Measurements from ENCODE around the gene XYLB. TPM values are rescaled to one million over a fixed set of nuclear protein-coding genes. Genes with fewer than 3 reads are reported as not detected.

Gene XYLB
- total and polyA plus RNA-seq, 2 of the 13 experiments (the other 11 are each of a cell fraction or from before 2014, with no cell fraction given): 25.9 to 30.0 TPM

- peak; percentile 81 for TF ChIP-seq PATZ1 (CRISPR knock-in tag; IDR thresholded peaks at IDR 0.05)
- peak; percentile 99 for TF ChIP-seq HIVEP1 (CRISPR knock-in tag; IDR thresholded peaks at IDR 0.05)
- TF ChIP-seq KLF15 (CRISPR knock-in tag; IDR thresholded peaks at IDR 0.05; ENCODE audit: borderline replicate concordance): no peak
- no peak for TF ChIP-seq SP1 (IDR thresholded peaks at IDR 0.05)
- peak; percentile 59; the same call in 1 of the 2 replicates for TF ChIP-seq SP1 (CRISPR knock-in tag; IDR thresholded peaks at IDR 0.05)
- peak; percentile 65 for TF ChIP-seq ZNF772 (CRISPR knock-in tag; IDR thresholded peaks at IDR 0.05)
- TF ChIP-seq ZBTB20 (CRISPR knock-in tag; IDR thresholded peaks at IDR 0.05; ENCODE audit: borderline replicate concordance, low read depth): peak; percentile 35; the same call in 1 of the 2 replicates
- no peak for TF ChIP-seq SRSF9 (IDR thresholded peaks at IDR 0.05; ENCODE audit: borderline replicate concordance, insufficient read depth, low read depth, low read length, poor library complexity, severe bottlenecking)
- 0 out of 2 replicates have a peak, but pooled peaks have one; percentile 54 for TF ChIP-seq ZNF816 (CRISPR knock-in tag; IDR thresholded peaks at IDR 0.05; ENCODE audit: borderline replicate concordance)
- peak; percentile 55; the same call in 1 of the 2 replicates for TF ChIP-seq SETDB1 (CRISPR knock-in tag; IDR thresholded peaks at IDR 0.05; ENCODE audit: borderline replicate concordance)
- peak; percentile 27; the same call in 1 of the 2 replicates for TF ChIP-seq MEIS2 (CRISPR knock-in tag; IDR thresholded peaks at IDR 0.05)
- TF ChIP-seq ZNF430 (CRISPR knock-in tag; IDR thresholded peaks at IDR 0.05): no peak
- peak; percentile 83 for TF ChIP-seq ZNF687 (CRISPR knock-in tag; IDR thresholded peaks at IDR 0.05)
- no peak for TF ChIP-seq ZNF615 (CRISPR knock-in tag; IDR thresholded peaks at IDR 0.05; ENCODE audit: borderline replicate concordance)
- no peak for TF ChIP-seq STAT6 (CRISPR knock-in tag; IDR thresholded peaks at IDR 0.05; ENCODE audit: borderline replicate concordance)
- TF ChIP-seq MEF2D (CRISPR knock-in tag; IDR thresholded peaks at IDR 0.05): no peak
- peak; percentile 67 for TF ChIP-seq POLR2G (IDR thresholded peaks at IDR 0.05; ENCODE audit: low read depth, low read length)
- TF ChIP-seq FOXM1 (CRISPR knock-in tag; IDR thresholded peaks at IDR 0.05): no peak
- TF ChIP-seq CBFB (CRISPR knock-in tag; IDR thresholded peaks at IDR 0.05): 0 out of 2 replicates have a peak, but pooled peaks have one; percentile 23
Measured at GRCh38 chr3:38454884-38455638, 108.5 kb downstream of the XYLB start (continued).

Data from HepG2 (cell line).